HEK293 (cell line): Measurements from ENCODE around the gene PRKCE.

Experiments used
- CTCF ChIA-PET: fragments of 350-600 bp; formaldehyde crosslinking; extraction: SDS; loops from one replicate; lab custom pipeline; 2021; ENCODE audit warnings: antibody characterized with exemption; lab: Yijun Ruan, JAX
- POLR2A ChIA-PET: fragments of 300-600 bp; formaldehyde crosslinking; extraction: SDS; loops from one replicate; lab custom pipeline; 2020; ENCODE audit warnings: antibody characterized with exemption, inconsistent platforms; lab: Yijun Ruan, JAX
- H3K27ac ChIP-seq: fragments of 200-500 bp; sonication (Bioruptor generic); 2 replicates; pipeline ENCODE4 v1.5.1; 2014; ENCODE audit warnings: low read depth, low read length, control low read depth, inconsistent platforms; ENCODE audit errors: extremely low read depth
- H3K36me3 ChIP-seq, 2 experiments: fragments of 200-500 bp in 1 of 2; sonication (Bioruptor generic) in 1 of 2; 1 replicate in 1 of 2; 2 replicates in 1 of 2; pipeline ENCODE4 v1.5.1; 2014 to 2017; ENCODE audit warnings: inconsistent platforms in 2 of 2, low read length in 2 of 2; ENCODE audit not compliant: control insufficient read depth in 2 of 2, insufficient read depth in 1 of 2
- H3K4me1 ChIP-seq: fragments of 200-500 bp; sonication (Bioruptor generic); 2 replicates; pipeline ENCODE4 v1.5.1; 2014; ENCODE audit warnings: mild to moderate bottlenecking, low read length, inconsistent platforms; ENCODE audit not compliant: control insufficient read depth, insufficient read depth
- H3K4me3 ChIP-seq: 2 replicates; pipeline ENCODE4 v1.5.1; 2011; ENCODE audit warnings: low read depth, mild to moderate bottlenecking, control low read depth, low read length, moderate library complexity
- H3K9me3 ChIP-seq: fragments of 200-500 bp; sonication (Bioruptor generic); 2 replicates; pipeline ENCODE4 v1.5.1; 2014; ENCODE audit warnings: low read depth, low read length, inconsistent platforms; ENCODE audit not compliant: control insufficient read depth, insufficient read depth
- MYNN ChIP-seq: fragments of 450-650 bp; formaldehyde crosslinking; IDR thresholded peaks from 2 replicates; pipeline ENCODE4 v1.5.1; 2016; ENCODE audit warnings: missing biosample characterization, missing genetic modification characterization, borderline replicate concordance
- OSR2 ChIP-seq: fragments of 450-650 bp; formaldehyde crosslinking; IDR thresholded peaks from 2 replicates; pipeline ENCODE4 v1.5.1; 2016; ENCODE audit warnings: missing biosample characterization, missing genetic modification characterization
- PBX3 ChIP-seq: sonication (generic); formaldehyde crosslinking; IDR thresholded peaks from 2 replicates; pipeline ENCODE4 v1.8.1; 2022; ENCODE audit warnings: mild to moderate bottlenecking, moderate library complexity, missing genetic modification reagents
- RBAK ChIP-seq: fragments of 450-650 bp; formaldehyde crosslinking; IDR thresholded peaks from 2 replicates; pipeline ENCODE4 v1.5.1; 2016; ENCODE audit warnings: missing biosample characterization, missing genetic modification characterization
- REST ChIP-seq: fragments of 450-650 bp; formaldehyde crosslinking; IDR thresholded peaks from 2 replicates; pipeline ENCODE4 v1.5.1; 2016; ENCODE audit warnings: missing biosample characterization, missing genetic modification characterization
- SCRT2 ChIP-seq: fragments of 450-650 bp; formaldehyde crosslinking; IDR thresholded peaks from 2 replicates; pipeline ENCODE4 v1.5.1; 2016; ENCODE audit warnings: missing biosample characterization, missing genetic modification characterization
- WT1 ChIP-seq: fragments of 450-650 bp; formaldehyde crosslinking; IDR thresholded peaks from 2 replicates; pipeline ENCODE4 v1.5.1; 2016; ENCODE audit warnings: missing biosample characterization, missing genetic modification characterization
- ZBTB48 ChIP-seq: fragments of 450-650 bp; formaldehyde crosslinking; IDR thresholded peaks from 2 replicates; pipeline ENCODE4 v1.5.1; 2016; ENCODE audit warnings: missing biosample characterization, missing genetic modification characterization
- ZBTB49 ChIP-seq: fragments of 450-650 bp; formaldehyde crosslinking; IDR thresholded peaks from 2 replicates; pipeline ENCODE4 v1.5.1; 2016; ENCODE audit warnings: missing biosample characterization, missing genetic modification characterization, low read depth
- ZFP37 ChIP-seq: fragments of 450-650 bp; formaldehyde crosslinking; IDR thresholded peaks from 2 replicates; pipeline ENCODE4 v1.5.1; 2016; ENCODE audit warnings: missing biosample characterization, missing genetic modification characterization
- ZNF10 ChIP-seq: fragments of 450-650 bp; formaldehyde crosslinking; IDR thresholded peaks from 2 replicates; pipeline ENCODE4 v1.5.1; 2017; ENCODE audit warnings: missing biosample characterization, missing genetic modification characterization
- ZNF114 ChIP-seq: fragments of 450-650 bp; formaldehyde crosslinking; IDR thresholded peaks from 2 replicates; pipeline ENCODE4 v1.5.0; 2017; ENCODE audit warnings: missing biosample characterization, missing genetic modification characterization
- ZNF133 ChIP-seq: fragments of 450-650 bp; formaldehyde crosslinking; IDR thresholded peaks from 2 replicates; pipeline ENCODE4 v1.5.1; 2016; ENCODE audit warnings: missing biosample characterization, missing genetic modification characterization
- ZNF350 ChIP-seq: fragments of 450-650 bp; formaldehyde crosslinking; IDR thresholded peaks from 2 replicates; pipeline ENCODE4 v1.5.0; 2017; ENCODE audit warnings: missing biosample characterization, mild to moderate bottlenecking, missing genetic modification characterization
- ZNF561 ChIP-seq: fragments of 450-650 bp; IDR thresholded peaks from 2 replicates; pipeline ENCODE4 v1.5.1; 2018; ENCODE audit warnings: missing biosample characterization, missing genetic modification characterization, borderline replicate concordance
- ZNF629 ChIP-seq: fragments of 450-650 bp; formaldehyde crosslinking; IDR thresholded peaks from 2 replicates; pipeline ENCODE4 v1.5.1; 2017; ENCODE audit warnings: missing biosample characterization, missing genetic modification characterization
- ZNF768 ChIP-seq: fragments of 450-650 bp; formaldehyde crosslinking; IDR thresholded peaks from 2 replicates; pipeline ENCODE4 v1.5.1; 2018; ENCODE audit warnings: missing biosample characterization, mild to moderate bottlenecking, missing genetic modification characterization
- ZNF830 ChIP-seq: fragments of 450-650 bp; IDR thresholded peaks from 2 replicates; pipeline ENCODE4 v1.5.0; 2018; ENCODE audit warnings: missing biosample characterization, missing genetic modification characterization, low read depth, mild to moderate bottlenecking, moderate library complexity
- ZNF837 ChIP-seq: fragments of 450-650 bp; formaldehyde crosslinking; IDR thresholded peaks from 2 replicates; pipeline ENCODE4 v1.5.1; 2016; ENCODE audit warnings: missing biosample characterization, missing genetic modification characterization
- TF ChIP-seq, protein P1 (sequence below): fragments of 450-650 bp; formaldehyde crosslinking; IDR thresholded peaks from 2 replicates; pipeline ENCODE4 v1.5.1; 2017; ENCODE audit warnings: missing biosample characterization, missing genetic modification characterization
- TF ChIP-seq, protein P2 (sequence below): fragments of 450-650 bp; formaldehyde crosslinking; IDR thresholded peaks from 2 replicates; pipeline ENCODE4 v1.5.1; 2017; ENCODE audit warnings: missing biosample characterization, missing genetic modification characterization
- TF ChIP-seq, protein P3 (sequence below): fragments of 450-650 bp; IDR thresholded peaks from 2 replicates; pipeline ENCODE4 v1.5.1; 2018; ENCODE audit warnings: missing biosample characterization, missing genetic modification characterization

PRKCE gene

DNA sequence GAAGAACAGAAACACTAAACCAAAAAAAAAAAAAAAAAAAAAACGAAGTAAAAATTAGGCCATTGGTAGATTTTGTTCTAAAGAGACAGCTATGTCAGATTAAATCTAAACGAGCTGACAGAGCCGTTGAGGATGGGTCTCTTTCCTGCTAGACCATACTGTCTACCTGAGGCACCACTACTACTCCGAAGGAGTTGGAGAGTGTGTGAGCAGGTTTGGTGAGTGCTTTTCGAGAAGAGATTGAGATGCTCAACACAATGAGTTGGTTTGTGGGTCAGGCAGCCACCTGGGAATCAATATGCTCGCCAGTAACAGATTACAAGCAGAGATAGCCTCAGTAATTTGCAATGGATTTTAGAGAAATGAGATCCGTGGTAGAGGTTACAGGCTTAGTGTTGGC lies 364.2 kb downstream of the PRKCE start (continued):
- TF ChIP-seq, protein P1, sequence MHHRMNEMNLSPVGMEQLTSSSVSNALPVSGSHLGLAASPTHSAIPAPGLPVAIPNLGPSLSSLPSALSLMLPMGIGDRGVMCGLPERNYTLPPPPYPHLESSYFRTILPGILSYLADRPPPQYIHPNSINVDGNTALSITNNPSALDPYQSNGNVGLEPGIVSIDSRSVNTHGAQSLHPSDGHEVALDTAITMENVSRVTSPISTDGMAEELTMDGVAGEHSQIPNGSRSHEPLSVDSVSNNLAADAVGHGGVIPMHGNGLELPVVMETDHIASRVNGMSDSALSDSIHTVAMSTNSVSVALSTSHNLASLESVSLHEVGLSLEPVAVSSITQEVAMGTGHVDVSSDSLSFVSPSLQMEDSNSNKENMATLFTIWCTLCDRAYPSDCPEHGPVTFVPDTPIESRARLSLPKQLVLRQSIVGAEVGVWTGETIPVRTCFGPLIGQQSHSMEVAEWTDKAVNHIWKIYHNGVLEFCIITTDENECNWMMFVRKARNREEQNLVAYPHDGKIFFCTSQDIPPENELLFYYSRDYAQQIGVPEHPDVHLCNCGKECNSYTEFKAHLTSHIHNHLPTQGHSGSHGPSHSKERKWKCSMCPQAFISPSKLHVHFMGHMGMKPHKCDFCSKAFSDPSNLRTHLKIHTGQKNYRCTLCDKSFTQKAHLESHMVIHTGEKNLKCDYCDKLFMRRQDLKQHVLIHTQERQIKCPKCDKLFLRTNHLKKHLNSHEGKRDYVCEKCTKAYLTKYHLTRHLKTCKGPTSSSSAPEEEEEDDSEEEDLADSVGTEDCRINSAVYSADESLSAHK: no peak
- TF ChIP-seq, protein P2, sequence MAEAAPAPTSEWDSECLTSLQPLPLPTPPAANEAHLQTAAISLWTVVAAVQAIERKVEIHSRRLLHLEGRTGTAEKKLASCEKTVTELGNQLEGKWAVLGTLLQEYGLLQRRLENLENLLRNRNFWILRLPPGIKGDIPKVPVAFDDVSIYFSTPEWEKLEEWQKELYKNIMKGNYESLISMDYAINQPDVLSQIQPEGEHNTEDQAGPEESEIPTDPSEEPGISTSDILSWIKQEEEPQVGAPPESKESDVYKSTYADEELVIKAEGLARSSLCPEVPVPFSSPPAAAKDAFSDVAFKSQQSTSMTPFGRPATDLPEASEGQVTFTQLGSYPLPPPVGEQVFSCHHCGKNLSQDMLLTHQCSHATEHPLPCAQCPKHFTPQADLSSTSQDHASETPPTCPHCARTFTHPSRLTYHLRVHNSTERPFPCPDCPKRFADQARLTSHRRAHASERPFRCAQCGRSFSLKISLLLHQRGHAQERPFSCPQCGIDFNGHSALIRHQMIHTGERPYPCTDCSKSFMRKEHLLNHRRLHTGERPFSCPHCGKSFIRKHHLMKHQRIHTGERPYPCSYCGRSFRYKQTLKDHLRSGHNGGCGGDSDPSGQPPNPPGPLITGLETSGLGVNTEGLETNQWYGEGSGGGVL: no peak
- TF ChIP-seq PBX3 (CRISPR knock-in tag) (no peak), ZNF830 (tag by site-specific recombination) (no peak), ZNF114 (no peak), ZNF629 (tag by site-specific recombination) (no peak)

GRCh38 chr2:46016091-46016490 lies 364.6 kb downstream of the PRKCE start:
- H3K27ac ChIP-seq: no peak overlapping the region
- H3K4me3 ChIP-seq: no peak overlapping the region
- no peaks in the 10 kb centered on the region for H3K4me1 ChIP-seq
- no peaks in the 10 kb centered on the region for H3K9me3 ChIP-seq
- CTCF ChIA-PET: interaction anchor here (0.7 kb wide), 2 partner anchors 258 to 960 kb away, joined by 3 read pairs; no protein-coding TSS in a partner anchor
- H3K36me3 ChIP-seq: peaks cover 8 to 9% of the 10 kb centered on the region in 2 experiments
- POLR2A ChIA-PET: no interaction called here
- no peak for TF ChIP-seq SCRT2 (tag by site-specific recombination)
- no peak for TF ChIP-seq WT1 (tag by site-specific recombination)
- no peak for TF ChIP-seq MYNN (tag by site-specific recombination)
- TF ChIP-seq ZNF561 (tag by site-specific recombination): no peak
- TF ChIP-seq ZNF350: no peak
- no peak for TF ChIP-seq ZFP37 (tag by site-specific recombination)
- TF ChIP-seq, protein P2: no peak
- no peak for TF ChIP-seq ZNF837 (tag by site-specific recombination)
- no peak for TF ChIP-seq ZBTB49 (tag by site-specific recombination)
- no peak for TF ChIP-seq ZNF768 (tag by site-specific recombination)
- no peak for TF ChIP-seq ZBTB48 (tag by site-specific recombination)
- TF ChIP-seq OSR2 (tag by site-specific recombination): no peak
- TF ChIP-seq REST (tag by site-specific recombination): no peak
- TF ChIP-seq, protein P3, sequence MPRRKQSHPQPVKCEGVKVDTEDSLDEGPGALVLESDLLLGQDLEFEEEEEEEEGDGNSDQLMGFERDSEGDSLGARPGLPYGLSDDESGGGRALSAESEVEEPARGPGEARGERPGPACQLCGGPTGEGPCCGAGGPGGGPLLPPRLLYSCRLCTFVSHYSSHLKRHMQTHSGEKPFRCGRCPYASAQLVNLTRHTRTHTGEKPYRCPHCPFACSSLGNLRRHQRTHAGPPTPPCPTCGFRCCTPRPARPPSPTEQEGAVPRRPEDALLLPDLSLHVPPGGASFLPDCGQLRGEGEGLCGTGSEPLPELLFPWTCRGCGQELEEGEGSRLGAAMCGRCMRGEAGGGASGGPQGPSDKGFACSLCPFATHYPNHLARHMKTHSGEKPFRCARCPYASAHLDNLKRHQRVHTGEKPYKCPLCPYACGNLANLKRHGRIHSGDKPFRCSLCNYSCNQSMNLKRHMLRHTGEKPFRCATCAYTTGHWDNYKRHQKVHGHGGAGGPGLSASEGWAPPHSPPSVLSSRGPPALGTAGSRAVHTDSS (tag by site-specific recombination): no peak
- TF ChIP-seq ZNF133 (tag by site-specific recombination): no peak
- TF ChIP-seq RBAK (tag by site-specific recombination): no peak
- TF ChIP-seq ZNF10 (tag by site-specific recombination): no peak
